Activated naive CD4-positive, alpha-beta T cell (primary cell): ENCODE measurements around the gene LINGO3.

ENCODE experiments used
- DNase-seq, 4 experiments: peaks; one replicate each; lab custom pipeline; 2025; lab: John Stamatoyannopoulos, UW

The LINGO3 gene

DNA sequence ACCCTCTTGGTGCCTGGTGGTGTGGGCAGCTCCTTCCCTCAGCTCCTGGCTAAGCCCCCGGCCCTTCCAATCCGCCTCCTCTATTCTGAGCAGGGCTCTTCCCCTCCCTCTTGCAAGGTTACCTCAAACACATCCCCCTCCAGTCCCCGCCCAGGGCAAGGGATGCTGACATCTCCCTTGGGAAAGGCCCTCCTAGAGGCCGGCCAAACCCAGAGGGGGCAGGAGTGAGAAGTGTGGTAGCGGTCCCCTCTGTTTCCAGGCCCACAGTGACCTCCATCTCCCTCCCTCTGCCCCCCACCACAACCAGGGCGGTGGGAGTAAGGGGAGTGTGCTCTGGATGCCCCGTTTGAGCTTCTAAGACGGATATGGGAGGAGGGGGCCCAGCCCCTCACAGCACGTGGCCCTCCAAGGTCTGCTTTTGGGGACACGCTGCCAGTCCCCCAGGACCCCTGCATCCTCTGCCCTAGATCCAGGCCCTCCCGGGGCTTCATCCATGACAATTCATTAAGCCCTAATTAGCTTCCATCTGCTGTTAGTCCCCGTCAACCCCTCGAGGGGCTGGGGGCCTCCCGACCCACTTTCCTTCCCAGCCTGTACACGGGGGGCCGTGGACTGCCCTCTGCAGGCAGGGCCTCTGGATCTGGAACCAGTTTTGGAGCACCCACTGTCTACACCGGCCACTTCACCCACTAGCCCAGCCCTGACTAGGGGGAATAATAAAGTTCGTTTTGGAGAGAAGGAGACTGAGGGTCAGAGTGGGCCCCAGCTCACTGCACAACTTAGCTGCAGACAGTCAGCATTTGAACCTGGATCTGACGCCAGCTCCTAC, 2.3 kb downstream of the LINGO3 start:
- DNase-seq, result no peak

DNA sequence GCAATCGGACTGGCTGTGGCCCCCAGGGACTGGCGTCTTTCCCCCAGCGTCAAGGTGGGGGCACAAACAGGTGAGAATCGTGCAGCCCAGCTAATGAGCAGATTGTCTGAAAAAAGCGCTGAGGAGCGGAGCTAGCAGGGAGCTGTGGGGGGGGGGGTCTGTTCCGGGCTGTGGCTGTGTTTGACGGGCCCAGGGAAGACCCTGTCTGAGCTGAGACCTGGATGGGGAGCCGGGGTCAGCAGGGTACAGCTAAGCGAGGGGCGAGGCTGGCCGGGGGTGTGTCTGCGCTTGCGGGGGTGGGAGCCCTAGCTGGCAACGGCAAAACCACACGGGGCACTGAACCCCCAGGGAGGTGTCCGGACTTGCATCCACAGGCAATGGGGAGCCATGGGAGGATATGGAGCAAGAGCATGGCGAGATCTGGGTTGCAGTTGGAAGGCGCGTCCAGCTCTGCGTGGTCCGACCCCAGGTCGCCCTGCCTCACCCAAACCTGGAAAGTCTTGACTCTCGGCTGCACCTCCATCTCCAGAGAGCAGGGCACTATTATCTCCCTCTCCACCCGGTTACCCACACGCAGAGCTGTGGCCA, 4.6 kb downstream of the LINGO3 start:
- no peak for DNase-seq

DNA sequence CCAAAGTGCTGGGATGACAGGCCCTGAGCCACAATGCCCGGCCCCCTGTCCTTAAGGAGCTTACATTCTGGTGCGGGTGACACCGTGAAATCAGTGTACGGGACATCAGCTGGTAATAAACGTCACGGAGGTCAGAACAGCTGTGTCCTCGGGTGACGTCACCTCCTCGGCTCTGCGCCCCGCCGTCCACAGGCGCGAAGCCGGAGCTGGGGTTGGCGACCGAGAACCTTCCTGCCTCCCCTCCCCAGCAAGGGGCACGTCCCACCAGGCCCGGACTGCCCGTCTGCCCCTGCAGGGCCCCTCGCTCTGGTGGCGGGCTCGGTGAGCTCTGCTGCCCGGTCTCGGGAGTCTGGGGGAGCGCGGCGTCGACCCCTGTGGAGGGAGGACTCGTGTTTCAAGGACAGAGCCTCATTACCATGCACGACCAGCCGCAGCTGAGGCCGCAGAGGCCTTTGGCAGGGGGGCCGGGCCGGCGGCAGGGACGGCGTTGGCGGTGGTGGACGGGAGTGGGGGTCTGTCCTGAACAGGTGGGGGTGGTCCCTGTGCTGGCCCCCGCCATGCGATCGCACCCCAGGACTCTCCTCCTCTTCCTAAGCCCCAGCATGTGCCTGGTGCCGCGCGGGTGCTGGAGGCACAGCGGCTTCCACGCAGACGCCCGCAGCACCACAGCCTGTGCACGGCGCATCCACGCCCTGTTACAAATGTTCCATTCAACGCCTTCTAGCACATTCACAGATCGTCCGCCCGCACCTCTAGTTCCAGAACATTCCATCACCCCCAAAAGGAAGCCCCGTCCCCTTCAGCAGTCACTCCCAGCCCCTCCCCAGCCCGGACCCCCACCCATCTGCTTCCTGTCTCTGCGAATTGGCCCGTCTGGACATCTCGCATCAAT, 5.4 kb downstream of the LINGO3 start:
- peak in 1 of 4 experiments; percentile 17 for DNase-seq

DNA sequence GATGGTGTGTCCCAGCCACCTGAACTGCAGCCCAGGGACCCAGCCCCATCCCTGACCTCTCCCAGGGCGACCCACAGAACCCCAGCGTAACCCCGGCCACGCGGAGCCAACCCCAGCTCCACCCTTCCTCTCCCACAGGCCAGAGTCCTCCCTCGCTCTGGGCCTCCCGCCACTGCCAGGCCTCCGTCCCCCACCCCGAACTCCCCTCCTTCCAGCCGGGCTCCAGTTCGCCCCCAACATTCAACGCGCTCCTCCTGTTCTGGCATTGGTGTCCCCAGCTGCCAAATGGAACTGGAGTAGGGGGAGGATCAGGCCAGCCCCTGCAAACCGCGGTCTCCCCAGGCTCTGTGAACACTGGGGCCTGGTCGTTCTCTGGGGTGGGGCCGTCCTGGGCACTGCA, 7.4 kb downstream of the LINGO3 start:
- no peak for DNase-seq

DNA sequence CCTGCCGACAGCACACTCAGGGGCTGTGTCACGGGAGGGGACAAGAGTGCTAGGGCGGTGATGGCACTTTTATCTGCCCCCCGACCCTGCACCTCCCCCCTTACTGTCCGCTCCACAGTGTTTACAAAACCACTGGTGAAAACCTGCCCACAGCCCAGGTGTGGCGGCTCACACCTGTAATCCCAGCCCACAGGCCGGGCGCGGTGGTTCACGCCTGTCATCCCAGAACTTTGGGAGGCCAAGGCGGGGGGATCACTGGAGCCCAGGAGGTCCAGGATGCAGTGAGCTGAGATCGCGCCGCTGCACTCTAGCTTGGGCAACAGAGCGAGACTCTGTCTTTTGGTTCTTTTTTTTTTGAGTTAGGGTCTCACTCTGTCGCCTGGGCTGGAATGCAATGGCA, 11.8 kb downstream of the LINGO3 start:
- no peak for DNase-seq

DNA sequence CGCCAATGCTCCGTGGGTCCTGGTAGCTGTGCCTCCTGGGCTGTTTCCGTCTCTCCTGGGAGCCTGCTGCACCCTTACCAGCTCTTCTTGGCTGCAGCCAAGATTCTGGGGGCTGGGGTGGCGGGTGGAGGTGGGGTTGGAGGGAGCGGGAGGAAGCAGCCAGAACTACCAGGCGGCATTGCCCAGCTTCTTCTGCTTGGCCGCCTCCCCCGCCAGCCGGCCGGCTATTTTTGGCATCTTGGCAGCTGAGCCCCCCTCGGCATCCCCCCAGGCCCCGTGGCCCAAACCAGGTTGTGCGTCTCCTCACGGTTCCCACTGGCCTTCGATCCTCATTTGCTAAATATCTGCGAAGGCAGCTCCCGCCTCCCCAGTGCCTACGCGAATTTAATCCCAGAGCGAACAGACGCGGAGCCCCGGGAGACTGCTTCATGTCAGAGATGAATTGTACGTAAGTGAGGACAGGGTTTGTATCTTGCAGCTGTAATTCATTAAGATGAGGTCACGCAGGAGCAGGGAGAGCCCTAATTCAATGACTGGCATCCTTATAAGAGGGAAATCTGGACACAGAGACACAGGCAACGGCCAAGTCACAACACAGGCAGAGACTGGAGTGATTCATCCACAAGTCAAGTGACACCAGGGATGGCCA, 13.1 kb downstream of the LINGO3 start:
- no peak for DNase-seq

DNA sequence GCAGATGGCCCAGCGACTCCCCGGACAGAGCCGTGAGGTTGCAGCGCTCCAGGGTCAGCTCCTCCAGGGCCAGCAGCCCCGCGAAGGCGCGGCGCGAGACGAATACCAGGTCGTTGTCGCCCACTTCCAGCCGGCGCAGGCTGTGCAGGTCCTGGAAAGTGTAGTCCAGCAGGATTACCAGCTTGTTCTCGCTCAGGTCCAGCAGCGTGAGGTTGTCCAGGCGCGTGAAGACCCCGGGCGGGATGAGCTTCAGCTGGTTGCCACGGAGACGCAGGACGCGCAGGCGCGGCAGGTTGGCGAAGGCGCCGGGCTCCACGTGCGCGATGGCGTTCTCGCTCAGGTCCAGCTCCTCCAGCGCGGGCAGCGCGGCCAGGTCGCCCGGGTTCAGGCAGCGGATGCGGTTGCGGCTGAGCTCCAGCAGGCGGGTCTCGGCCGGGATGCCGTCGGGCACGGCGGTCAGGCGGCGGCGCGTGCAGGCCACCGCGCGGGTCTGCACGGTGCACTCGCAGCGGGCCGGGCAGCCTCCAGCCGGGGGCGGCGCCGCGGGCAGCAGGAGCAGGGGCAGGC, 16.7 kb downstream of the LINGO3 start:
- no peak for DNase-seq

DNA sequence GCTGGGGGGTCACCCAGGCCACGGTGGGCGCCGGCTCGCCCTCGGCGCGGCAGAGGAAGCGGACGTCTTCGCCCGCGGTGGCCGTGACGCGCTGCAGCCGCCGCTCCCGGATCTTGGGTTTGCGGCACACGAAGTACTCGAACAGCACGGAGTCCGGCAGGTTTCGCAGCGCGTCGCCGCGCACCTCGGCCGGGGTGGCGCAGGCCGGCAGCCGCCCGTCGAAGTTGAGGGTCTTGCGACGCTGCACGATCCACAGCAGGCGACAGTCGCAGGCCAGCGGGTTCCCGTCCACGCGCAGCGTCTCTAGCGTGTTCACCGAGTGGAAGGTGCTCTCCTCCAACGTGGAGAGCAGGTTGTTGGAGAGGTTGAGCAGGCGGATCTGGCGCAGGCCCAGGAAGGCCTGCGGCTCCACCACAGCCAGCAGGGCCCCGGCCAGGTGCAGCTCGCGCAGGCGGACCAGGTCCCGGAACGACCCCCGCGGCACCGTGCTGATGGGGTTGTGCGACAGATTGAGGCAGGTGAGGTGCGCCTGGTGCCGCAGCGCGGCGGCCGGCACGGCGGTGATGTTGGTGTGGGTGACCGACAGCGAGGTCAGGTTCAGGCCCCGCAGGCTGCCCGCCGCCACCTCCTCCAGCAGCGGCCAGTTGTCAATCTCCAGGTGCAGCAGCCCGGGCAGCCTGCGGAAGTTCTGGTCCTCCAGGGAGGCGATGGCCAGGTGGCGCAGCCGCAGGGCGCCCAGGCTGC, 17.3 kb downstream of the LINGO3 start:
- DNase-seq, result peak in 1 of 4 experiments; percentile 22

DNA sequence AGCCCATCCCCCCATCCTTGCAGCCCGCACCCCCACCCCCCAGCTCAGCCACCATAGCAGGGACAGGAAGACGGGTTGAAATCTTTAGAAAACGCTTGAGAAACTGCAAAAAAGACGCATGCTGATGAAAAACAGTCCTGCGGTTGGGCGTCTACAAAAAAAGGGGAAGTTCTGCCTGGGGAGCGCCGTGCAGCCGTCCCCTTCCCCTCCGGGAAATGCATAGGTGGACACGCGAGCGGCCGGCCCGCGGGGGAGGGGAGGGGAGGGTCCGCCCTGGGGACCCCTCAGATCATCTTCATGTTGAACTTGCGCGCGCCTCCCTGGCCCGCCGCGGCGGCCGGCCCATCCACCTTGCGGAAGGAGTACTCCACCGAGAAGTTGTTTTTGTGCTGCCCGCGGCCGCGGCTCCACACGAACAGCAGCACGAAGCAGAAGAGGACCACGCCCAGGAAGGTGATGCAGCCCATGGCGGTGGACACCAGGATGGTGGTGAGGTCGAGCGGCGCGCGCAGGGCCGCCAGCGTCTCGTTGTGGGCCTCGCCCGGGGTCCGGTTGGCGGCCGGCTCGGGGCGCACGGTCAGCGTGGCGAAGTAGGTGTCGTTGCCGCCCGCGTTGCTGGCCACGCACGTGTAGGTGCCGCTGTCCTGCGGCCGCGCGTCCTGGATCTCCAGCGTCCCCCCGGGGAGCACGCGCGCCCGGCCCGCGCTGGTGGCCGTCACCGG, 18.1 kb downstream of the LINGO3 start:
- DNase-seq, result peak in 2 of 4 experiments; percentile 52

DNA sequence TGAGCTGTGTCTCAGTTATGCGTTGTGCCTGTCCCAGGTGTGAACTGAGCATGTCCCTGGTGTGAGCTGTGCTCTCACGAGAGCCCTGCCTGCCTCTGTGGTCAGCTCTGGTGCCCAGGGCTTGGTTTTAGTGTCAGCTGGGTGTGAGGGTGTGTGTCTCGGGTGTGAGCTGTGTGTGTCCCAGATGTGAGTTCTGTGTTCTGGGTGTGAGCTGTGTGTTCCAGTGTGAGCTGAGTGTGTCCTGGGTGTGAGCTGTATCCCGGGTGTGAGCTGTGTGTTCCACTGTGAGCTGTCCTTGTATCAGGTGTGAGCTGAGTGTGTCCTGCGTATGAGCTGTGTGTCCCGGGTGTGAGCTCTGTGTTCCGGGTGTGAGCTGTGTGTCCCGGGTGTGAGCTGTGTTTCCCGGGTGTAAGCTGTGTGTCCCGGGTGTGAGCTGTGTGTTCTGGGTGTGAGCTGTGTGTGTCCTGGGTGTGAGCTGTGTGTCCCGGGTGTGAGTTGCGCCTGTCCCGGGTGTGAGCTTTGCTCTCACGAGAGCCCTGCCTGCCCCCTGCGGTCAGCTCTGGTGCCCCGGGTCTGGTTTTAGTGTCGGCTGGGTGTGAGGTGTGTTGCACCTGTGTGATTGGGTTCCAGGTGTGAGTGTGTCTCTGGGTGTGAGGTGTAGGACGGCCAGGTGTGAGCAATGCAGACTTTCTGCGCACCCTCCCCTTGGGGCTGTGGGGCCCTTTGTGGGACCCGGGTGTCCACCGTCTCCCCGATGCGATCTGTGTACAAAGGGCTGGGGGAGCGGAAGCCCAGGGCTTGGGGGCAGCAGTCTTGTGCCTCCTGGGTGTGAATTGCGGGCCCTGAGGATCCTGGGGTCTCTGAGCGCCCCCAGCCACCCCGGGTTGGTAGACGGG, 18.9 kb downstream of the LINGO3 start:
- DNase-seq, result no peak

DNA sequence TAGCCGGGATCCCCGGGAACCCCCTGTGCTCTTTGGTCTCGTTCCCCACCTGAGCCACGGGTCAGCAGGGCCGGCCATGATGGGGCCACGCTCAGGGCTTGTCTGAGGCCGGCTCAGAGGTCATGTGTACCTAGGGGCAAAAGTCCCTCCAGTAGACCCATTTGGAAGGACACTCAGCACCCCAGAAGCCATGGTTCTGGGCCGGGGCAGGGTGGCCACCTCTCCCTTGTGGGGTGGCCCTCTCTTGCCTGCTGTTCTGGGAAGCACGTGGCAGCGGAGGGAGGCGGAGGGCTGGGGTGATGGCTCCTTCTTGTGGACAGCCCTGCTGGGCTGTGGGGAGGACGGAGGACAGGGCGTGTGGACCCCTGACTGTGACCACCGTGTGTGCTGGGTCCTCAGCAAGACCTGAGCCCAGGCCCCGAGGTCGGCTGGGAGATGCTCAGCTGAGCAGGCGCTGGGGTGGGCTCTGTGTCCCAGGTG, 19.6 kb downstream of the LINGO3 start:
- DNase-seq, result no peak

DNA sequence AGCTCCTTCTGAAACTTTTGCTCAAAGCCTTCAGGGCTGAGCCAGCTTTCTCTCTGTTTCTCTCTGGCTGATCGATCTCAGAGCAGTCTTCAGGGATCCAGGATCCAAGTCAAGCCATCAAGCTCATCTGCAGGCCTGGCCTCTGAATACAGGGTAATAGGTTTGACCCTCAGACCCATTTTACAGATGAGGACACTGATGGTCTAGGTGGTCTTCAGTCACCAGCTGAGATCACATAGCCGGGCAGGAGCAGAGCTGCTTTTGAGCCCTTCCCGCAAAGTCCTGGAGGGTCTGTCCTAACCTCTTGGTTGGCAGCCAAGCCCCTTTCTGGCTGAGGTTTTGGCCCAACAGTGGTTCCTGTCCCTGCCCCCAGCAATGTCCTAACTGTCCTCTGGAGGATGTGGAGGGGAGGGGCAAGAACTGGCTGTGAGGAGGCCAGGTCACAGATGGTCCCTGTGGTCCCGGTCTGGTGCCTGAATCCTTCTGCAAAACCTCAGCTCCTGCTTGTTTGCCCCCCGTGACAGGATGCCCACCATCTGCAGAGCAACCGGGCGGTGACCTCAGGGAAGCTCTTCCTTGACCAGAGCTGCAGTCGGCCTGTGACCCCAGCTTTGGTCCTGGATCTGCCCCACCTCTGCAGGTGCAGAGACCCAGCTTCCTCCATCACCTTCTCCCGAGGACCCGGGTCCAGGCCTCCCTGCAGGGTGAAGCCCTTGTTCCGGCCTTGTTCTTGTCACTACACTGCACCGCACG, 20.2 kb downstream of the LINGO3 start:
- DNase-seq, result no peak

DNA sequence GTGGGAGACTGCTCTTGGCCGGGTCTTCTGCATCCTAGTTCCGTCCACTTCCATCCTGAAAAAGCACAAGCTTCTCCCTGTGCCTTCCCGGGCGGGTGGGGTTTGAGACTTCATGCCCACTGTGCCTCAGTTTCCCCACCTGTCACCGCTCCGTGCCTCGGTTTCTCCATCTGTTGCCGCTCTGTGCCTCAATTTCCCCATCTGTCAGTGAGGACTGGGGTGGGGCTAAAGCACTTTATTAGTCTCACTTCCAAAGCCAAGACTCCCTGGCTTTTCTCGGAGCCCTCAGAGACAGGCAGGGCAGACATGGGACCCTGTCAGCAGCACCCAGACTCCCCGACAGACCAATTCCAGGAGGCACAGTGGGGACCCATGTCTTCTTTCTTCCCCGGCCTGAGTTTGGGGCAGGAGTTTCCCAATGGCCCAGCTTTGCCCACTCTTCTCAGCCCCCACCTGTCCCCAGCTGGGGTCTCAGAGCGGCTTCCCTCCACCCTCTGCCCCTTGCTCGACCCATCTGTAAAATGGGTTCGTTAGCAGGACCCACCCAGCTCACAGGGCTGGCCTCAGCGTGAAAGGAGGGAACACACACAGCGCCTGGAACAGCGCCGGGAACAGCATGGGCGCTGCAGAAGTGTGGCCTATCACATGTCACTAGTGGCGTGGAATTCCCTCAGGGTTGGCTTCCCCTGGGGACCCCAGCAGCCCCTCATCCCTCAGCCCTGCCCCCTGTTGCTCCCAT, 21.4 kb downstream of the LINGO3 start:
- no peak for DNase-seq

DNA sequence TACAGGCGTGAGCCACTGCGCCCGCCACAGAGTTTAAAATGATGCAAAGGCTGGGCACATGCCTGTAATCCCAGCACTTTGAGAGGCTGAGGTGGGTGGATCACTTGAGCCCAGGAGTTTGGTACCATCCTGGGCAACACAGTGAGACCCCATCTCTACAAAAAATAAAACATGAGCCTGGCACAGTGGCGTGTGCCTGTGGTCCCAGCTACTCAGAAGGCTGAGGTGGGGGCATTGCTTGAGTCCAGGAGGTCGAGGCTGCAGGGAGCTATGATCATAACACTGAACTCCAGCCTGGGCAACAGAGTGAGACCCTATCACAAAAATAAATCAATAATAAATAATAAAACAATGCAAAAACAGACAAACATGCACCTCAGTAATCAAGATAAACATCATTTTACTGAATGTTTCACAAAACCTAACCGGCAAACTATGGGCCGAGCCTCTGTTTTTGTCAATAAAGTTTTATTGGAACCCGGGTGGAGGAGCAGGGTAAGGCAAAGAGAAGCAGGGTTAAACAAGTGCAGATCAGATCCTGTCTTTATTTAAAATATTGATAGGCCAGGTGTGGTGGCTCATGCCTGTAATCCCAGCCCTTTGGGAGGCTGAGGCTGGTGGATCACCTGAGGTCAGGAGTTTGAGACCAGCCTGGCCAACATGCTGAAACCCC, 24.0 kb downstream of the LINGO3 start:
- no peak for DNase-seq

DNA sequence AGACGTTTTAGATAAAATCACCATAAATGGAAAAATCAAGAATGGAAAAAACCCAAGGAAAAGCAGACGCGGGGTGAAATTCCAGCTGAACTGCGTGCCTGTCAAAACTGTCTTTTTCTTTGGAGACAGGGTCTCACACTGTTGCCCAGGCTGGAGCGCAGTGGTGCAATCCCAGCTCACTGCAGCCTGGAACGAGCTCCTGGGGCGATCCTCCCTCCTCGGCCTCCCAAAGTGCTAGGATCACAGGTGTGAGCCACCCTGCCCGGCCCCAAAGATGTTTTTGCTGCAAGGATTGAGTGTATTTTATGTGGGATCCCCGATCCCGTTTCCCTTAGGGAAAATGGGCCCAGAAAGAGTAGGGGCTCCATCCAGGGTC, 25.1 kb downstream of the LINGO3 start:
- no peak for DNase-seq

DNA sequence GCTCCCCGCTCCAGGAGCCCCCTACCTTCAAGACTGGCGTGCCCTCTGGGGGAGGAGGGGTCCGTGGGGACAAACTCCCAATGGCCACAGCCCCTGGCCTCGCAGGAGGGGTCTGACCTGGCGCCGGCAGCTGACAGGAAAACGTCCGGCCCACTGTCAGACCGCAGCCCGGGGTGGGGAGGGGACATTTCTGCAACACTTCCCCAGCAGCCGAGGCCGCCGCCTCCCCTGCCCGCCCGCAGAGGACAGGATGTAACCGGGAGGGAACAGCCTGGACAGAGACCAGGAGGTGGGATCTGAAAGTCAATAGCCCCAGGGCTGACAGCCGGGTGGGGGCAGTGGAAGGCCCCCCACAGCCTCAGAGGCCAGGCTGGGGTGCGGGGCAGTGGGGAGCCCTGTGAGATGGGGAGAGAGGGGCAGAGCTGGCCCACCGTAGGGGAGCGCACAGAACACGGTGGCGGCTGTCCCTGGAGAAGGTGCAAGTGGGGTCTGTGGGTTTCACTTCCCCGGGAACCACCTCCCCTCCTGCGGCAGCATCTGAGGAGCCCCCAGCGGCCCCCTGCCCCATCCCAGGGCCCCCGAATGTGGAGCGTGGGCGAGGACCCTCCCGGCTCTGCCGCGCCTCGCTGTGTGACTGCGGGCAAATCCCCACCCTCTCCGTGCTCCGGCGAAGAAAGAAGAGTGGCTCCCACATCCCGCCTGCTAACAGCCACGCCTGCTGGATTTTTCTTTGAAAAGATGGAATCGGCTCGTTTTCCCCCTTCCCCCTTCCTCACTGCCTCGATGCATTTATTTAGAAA, 25.7 kb downstream of the LINGO3 start, which contains the start of gene PEAK3:
Gene PEAK3 (minus strand): TSS at position 114 of the 800 bp plus-strand sequence. CDS start 1,244 bp downstream, outside the sequence.
- DNase-seq, result no peak
